Ovary (tissue), 10 donors: ENCODE measurements around the gene JPH4. TPM values are rescaled to one million over a fixed set of nuclear protein-coding genes. Genes with fewer than 3 reads are reported as not detected.

Source experiments
- DNase-seq, 5 donors: peaks; one replicate each; pipeline ENCODE4 v3.0.0-alpha.2; 2019 to 2020
- H3K27ac ChIP-seq, 2 donors: fragments of 200-600 bp; one replicate each; pipeline versions ENCODE4 v1.5.1 to v1.8.0; 2019 to 2022
- H3K27me3 ChIP-seq: fragments of 200-600 bp; one replicate; pipeline ENCODE4 v1.8.0; 2022
- H3K36me3 ChIP-seq: fragments of 200-600 bp; sonication (generic); one replicate; pipeline ENCODE4 v1.5.1; 2019
- H3K4me1 ChIP-seq: one replicate; pipeline ENCODE4 v1.8.1; 2013; ENCODE audit warnings: mild to moderate bottlenecking, moderate library complexity; ENCODE audit not compliant: insufficient read depth
- H3K4me3 ChIP-seq: fragments of 200-600 bp; sonication (generic); one replicate; pipeline ENCODE4 v1.5.1; 2017
- H3K9me3 ChIP-seq, 2 donors: fragments of 200-600 bp in 1 of 2; sonication (generic) in 1 of 2; one replicate each; pipeline versions ENCODE4 v1.5.1 to v1.8.1; 2013 to 2019; ENCODE audit warnings: mild to moderate bottlenecking in 1 of 2, moderate library complexity in 1 of 2
- EP300 ChIP-seq: sonication (generic); formaldehyde crosslinking; IDR thresholded peaks from one replicate; pipeline ENCODE4 v1.6.1; 2017; ENCODE audit warnings: antibody characterized with exemption
- POLR2A ChIP-seq: fragments of 450-650 bp; IDR thresholded peaks from one replicate; pipeline ENCODE4 v1.6.1; 2017; ENCODE audit warnings: antibody characterized with exemption, mild to moderate bottlenecking, moderate library complexity
- WGBS, 3 donors: extraction: QIAGEN DNeasy Blood & Tissue Kit in 1 of 3; methylation state at CpG; one replicate each; pipeline versions ENCODE4 v1.1.5 to v1.1.7; 2013 to 2017; 5-methylcytosine and 5-hydroxymethylcytosine counted together
- intact Hi-C, 4 donors: fragments of 100-400 bp; cut with DNase I; formaldehyde crosslinking; loops; one replicate each; pipeline versions ENCODE4 v1.11.0 to v1.15.1; 2022 to 2023
- long read RNA-seq, 3 donors: library from polyadenylated mRNA in 2 of 3; unstranded in 2 of 3; transcript quantifications; one replicate each; pipeline ENCODE4 v2.0.0 and lab custom pipeline, GENCODE V29; 2021 to 2026
- polyA plus RNA-seq, 2 donors: library from polyadenylated mRNA; stranded (reverse); fragments of 200-250 nt in 1 of 2; fragments of 350-450 nt in 1 of 2; fragmentation: Illumina TruSeq in 1 of 2; extraction: RNeasy Lipid Tissue Mini Kit (QIAGEN cat#74804) in 1 of 2; gene quantifications; one replicate each; pipeline ENCODE4 v1.2.3, GENCODE V29; 2013 to 2014
- total RNA-seq, 7 donors: library from RNA; depleted of rRNA in 2 of 7; stranded (reverse); fragments of >200 nt in 2 of 7; fragmentation: NEBNext Ultra II Directional in 3 of 7; extraction: Animal tissue kit (Norgen Biotek cat#: 25700) in 3 of 7; gene quantifications; one replicate each; pipeline versions ENCODE4 v1.1.0 to v1.2.4, GENCODE V29; 2016 to 2023
- TF ChIP-seq, protein P1 (sequence below), 3 donors: fragments of 450-650 bp in 2 of 3; fragments of 200-600 bp in 1 of 3; IDR thresholded peaks; one replicate each; pipeline versions ENCODE4 v1.5.1 to v1.8.0; 2016 to 2022; ENCODE audit warnings: antibody characterized with exemption in 3 of 3, mild to moderate bottlenecking in 1 of 3
- donor health status: DM: no; HTN: no; CAD: no; lungs with moderate emphysema.
- donor health status: DM: no; HTN: no; CAD: no.
- donor health status: Bipolar disorder and iron deficiency.
- donor health status: DM: yes; HTN: yes; CAD: no.
- donor health status: DM: no; HTN: no; CAD: no.
- donor health status: DM: yes; HTN: yes; CAD: no.

JPH4 gene
- 10 to 100 TPM in 4 of 7 donors, 1 to 10 TPM in 3; 7.4 to 43.5 (median 10.1) TPM for total RNA-seq
- polyA plus RNA-seq = 10 to 100 TPM; 19.9 to 22.1 TPM
- long read RNA-seq, donor 1, partial matches to known transcripts = 5 of 5 reads
- long read RNA-seq, donor 1, other reads (novel, unspliced or antisense) = 0 of 5 reads
- long read RNA-seq, donor 2, full-length matches to known transcripts = 2 of 7 reads
- long read RNA-seq, donor 2, partial matches to known transcripts = 5 of 7 reads
- long read RNA-seq, donor 2, other reads (novel, unspliced or antisense) = 0 of 7 reads
- long read RNA-seq, donor 3, full-length matches to known transcripts = 14 of 32 reads
- long read RNA-seq, donor 3, partial matches to known transcripts = 17 of 32 reads
- long read RNA-seq, donor 3, other reads (novel, unspliced or antisense) = 1 of 32 reads

DNA sequence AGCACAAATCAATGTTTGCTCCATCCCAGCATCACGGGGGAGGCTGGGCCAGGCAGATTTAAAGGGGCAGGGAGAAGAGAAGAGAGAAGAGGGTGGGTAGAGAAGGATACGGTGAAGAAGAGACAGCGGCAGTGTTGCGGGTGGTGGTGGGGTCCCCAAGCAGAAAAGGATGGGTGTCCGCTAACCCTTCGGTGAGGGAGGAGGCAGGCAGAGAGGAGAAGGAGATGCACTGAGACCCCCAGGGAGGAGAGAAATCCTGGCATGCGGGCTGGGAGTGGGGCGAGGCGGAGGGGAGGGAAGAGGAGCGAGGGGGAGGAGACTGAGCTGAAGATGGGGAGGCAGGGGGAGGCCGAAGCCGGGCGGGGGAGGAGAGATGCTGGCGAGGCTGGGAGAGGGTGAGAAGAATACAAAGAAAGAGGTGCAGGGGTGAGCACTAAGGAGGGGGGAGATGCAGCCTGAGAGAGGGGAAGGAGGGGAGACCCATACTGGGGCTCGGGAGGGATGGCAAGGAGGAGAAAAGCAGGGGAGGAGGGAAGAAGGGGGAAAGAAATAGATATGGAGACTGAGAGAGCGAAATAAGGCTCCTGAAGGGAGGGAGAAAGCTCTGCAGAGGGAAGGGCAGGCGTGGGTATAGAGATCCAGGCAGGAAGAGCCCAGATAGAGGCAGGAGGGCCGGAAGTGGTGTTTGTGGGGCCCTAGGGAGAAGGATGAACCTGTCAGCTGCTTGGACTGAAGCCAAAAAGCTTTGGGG is at the start of gene JPH4:
Gene JPH4, minus strand, starts transcription at position 231 of the 751 bp plus-strand sequence. CDS start 1,337 bp downstream, outside the sequence.
- peak within 1 kb of the TSS; percentile 40 for H3K4me3 ChIP-seq
- intact Hi-C loops = no loop called here
- peak; percentile 50 to 78 (median 60) for DNase-seq
- H3K9me3 ChIP-seq = no peaks in the 10 kb centered on the region
- peaks cover 1% of the 10 kb centered on the region for H3K4me1 ChIP-seq
- TF ChIP-seq EP300 (no peak), POLR2A (no peak)
- TF ChIP-seq, protein P1, sequence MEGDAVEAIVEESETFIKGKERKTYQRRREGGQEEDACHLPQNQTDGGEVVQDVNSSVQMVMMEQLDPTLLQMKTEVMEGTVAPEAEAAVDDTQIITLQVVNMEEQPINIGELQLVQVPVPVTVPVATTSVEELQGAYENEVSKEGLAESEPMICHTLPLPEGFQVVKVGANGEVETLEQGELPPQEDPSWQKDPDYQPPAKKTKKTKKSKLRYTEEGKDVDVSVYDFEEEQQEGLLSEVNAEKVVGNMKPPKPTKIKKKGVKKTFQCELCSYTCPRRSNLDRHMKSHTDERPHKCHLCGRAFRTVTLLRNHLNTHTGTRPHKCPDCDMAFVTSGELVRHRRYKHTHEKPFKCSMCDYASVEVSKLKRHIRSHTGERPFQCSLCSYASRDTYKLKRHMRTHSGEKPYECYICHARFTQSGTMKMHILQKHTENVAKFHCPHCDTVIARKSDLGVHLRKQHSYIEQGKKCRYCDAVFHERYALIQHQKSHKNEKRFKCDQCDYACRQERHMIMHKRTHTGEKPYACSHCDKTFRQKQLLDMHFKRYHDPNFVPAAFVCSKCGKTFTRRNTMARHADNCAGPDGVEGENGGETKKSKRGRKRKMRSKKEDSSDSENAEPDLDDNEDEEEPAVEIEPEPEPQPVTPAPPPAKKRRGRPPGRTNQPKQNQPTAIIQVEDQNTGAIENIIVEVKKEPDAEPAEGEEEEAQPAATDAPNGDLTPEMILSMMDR (IDR thresholded peaks at IDR 0.05) = no peak
- 1 to 5% (median 4%) methylated on average over 18 of the region's 18 CpGs for WGBS, 3 donors
- no peaks in the 10 kb centered on the region for H3K27me3 ChIP-seq
- peak within 1 kb of the TSS in 1 of 2 donors; percentile 6 for H3K27ac ChIP-seq
- no peaks in the 10 kb centered on the region for H3K36me3 ChIP-seq

DNA sequence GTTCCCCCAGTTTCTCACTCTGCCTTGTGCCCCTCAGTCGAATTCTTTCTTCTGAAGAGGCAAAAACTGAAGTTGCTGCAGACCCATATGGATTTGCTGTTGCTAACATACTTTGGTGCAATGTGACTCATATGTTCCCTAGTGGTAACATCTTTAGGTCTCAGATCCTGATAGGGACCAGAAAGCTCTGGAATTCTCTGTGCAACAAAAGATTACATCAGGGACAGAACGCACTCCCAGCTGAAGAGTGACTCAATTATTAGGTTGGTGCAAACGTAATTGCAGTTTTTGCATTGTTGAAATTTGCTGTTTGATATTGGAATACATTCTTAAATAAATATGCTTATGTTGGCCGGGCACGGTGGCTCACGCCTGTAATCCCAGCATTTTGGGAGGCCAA is 49.4 kb upstream of the JPH4 start:
- intact Hi-C loops = no loop called here
- Histone ChIP-seq H3K27me3 (no peaks in the 10 kb centered on the region), H3K9me3 (no peaks in the 10 kb centered on the region), H3K4me3 (no peak overlapping the region), H3K27ac (no peak overlapping the region), H3K4me1 (peaks cover 9% of the 10 kb centered on the region), H3K36me3 (no peaks in the 10 kb centered on the region)
- TF ChIP-seq POLR2A = no peak
- TF ChIP-seq, protein P1 (IDR thresholded peaks at IDR 0.05) = no peak
- no peak for TF ChIP-seq EP300
- no peak for DNase-seq
- 84 to 88% (median 85%) methylated on average over 6 of the region's 6 CpGs for WGBS, 3 donors

DNA sequence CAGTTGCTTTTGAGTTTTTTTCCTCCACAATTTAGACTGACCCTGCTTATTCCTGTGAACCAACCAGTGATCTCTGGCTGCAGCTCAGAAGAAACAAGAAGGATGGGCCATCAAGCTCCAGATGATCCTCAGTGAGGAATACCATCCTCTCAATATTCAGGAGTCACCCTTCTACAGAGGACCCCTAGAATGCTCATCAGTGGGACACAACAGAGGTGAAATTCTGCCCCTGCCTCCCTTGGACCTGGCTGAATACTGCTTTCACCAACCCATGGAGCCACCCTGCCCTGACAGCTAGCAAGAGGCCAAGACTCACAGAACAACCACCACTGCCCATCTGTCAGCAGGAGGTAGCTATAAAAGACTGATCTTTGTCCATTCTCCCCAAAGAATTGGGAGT is 48.4 kb upstream of the JPH4 start:
- Histone ChIP-seq H3K4me1 (peaks cover 4% of the 10 kb centered on the region), H3K4me3 (no peak overlapping the region), H3K27me3 (no peaks in the 10 kb centered on the region), H3K36me3 (no peaks in the 10 kb centered on the region), H3K27ac (no peak overlapping the region), H3K9me3 (no peaks in the 10 kb centered on the region)
- no peak for DNase-seq
- TF ChIP-seq POLR2A = no peak
- no peak for TF ChIP-seq EP300
- TF ChIP-seq, protein P1 (IDR thresholded peaks at IDR 0.05) = no peak
- intact Hi-C loops = no loop called here

DNA sequence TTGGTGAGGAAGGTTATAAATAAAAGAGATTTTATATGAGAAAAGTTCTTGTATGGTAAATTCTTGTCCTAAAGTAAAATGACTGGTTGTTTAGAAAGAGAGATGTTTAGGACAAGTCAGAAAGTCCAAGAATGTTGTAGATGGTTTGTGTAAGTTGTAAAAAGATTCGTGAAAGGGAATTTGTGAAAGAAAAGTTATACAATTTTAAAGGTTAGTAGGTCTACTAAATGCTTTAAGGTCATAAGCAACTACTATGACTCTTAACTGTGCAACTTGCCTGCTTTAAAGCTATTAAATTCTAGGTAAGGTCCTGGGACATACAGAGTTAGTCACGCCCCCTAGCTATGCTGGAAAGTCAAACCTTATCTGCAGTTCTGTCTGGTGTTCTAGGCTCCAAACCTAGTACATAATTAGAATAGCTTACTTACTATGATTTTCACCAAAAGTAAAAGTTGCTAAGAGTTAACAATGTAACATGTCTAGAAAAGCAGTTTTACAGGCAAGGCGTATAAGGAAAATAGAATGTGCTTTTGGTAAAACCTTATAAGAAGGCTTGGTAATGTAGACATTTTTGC is 46.3 kb upstream of the JPH4 start:
- 91 to 95% (median 94%) methylated on average over 3 of the region's 3 CpGs for WGBS, 3 donors
- no peak for TF ChIP-seq EP300
- TF ChIP-seq, protein P1 (IDR thresholded peaks at IDR 0.05) = no peak
- Histone ChIP-seq H3K4me3 (no peak overlapping the region), H3K4me1 (no peaks in the 10 kb centered on the region), H3K9me3 (no peaks in the 10 kb centered on the region), H3K27me3 (no peaks in the 10 kb centered on the region), H3K36me3 (no peaks in the 10 kb centered on the region), H3K27ac (no peak overlapping the region)
- DNase-seq = no peak
- intact Hi-C loops = no loop called here
